ENCODE data around the gene PHEX.

DNA sequence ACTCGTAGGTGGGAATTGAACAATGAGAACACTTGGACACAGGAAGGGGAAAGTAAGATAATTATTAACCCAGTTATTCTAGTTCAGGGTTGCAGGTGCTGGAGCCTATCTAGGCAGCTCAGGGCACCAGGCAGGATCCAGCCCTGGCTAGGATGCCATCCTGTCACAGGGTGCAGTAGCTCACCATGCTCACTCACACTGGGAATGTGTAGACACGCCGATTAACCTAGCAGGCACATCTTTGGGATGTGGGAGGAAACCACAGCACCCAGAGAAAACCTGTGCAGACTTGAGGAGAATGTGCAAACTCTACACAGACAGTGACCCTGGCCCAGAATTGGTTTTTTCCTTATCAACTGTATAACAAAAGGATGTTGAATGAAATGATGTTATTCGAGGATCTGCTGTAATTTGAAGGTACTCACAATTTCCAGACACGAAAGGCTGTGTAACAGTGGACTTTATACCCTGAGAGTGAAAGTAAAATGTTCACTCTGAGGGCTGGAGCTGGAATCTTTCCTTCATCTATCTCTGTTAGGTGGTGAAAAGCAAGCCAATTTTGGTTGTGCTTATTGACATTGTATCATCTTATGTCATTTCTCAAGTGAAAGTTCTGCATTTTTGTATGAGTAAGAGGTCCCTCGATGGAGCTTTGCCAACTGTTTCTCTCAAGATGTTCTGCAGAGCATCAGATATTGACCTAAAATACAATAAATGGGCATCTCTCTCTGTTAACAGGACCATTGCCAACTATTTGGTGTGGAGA lies 78.8 kb downstream of the PHEX start:
- TF ChIP-seq, protein P1, sequence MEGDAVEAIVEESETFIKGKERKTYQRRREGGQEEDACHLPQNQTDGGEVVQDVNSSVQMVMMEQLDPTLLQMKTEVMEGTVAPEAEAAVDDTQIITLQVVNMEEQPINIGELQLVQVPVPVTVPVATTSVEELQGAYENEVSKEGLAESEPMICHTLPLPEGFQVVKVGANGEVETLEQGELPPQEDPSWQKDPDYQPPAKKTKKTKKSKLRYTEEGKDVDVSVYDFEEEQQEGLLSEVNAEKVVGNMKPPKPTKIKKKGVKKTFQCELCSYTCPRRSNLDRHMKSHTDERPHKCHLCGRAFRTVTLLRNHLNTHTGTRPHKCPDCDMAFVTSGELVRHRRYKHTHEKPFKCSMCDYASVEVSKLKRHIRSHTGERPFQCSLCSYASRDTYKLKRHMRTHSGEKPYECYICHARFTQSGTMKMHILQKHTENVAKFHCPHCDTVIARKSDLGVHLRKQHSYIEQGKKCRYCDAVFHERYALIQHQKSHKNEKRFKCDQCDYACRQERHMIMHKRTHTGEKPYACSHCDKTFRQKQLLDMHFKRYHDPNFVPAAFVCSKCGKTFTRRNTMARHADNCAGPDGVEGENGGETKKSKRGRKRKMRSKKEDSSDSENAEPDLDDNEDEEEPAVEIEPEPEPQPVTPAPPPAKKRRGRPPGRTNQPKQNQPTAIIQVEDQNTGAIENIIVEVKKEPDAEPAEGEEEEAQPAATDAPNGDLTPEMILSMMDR (IDR thresholded peaks at IDR 0.05): no peak
- no peak for TF ChIP-seq POLR2AphosphoS5 (IDR thresholded peaks at IDR 0.05; ENCODE audit: insufficient read depth in 1 of 2, low read depth in 1 of 2)
